Fibroblast of lung (primary cell): ENCODE results near the gene RASSF10. TPM values are rescaled to one million over a fixed set of nuclear protein-coding genes. Genes with fewer than 3 reads are reported as not detected.

Experiments used
- DNase-seq, 2 donors: peaks; one replicate each; pipeline versions ENCODE4 v3.0.0 to v3.0.0-alpha.2; 2010; ENCODE audit warnings: low read depth in 2 of 2
- H2AFZ ChIP-seq: 2 replicates; pipeline ENCODE4 v1.5.1; 2012; ENCODE audit warnings: low read length, control low read depth, inconsistent platforms
- H3K27ac ChIP-seq: 2 replicates; pipeline ENCODE4 v1.5.1; 2011; ENCODE audit warnings: low read length, control low read depth; ENCODE audit not compliant: insufficient read depth
- H3K27me3 ChIP-seq: 2 replicates; pipeline ENCODE4 v1.5.1; 2011; ENCODE audit warnings: mild to moderate bottlenecking, low read length; ENCODE audit not compliant: control insufficient read depth, insufficient read depth
- H3K36me3 ChIP-seq: 2 replicates; pipeline ENCODE4 v1.5.1; 2011; ENCODE audit warnings: low read length; ENCODE audit not compliant: control insufficient read depth, insufficient read depth
- H3K4me1 ChIP-seq: 2 replicates; pipeline ENCODE4 v1.5.1; 2011; ENCODE audit warnings: low read length; ENCODE audit not compliant: control insufficient read depth, insufficient read depth; ENCODE audit errors: extremely low read depth
- H3K4me2 ChIP-seq: 2 replicates; pipeline ENCODE4 v1.5.1; 2011; ENCODE audit warnings: low read length, control low read depth; ENCODE audit not compliant: insufficient read depth; ENCODE audit errors: extremely low read depth
- H3K4me3 ChIP-seq, 4 experiments: fragments of 200-600 bp in 1 of 4; sonication (generic) in 1 of 4; replicated peaks in 1 of 4; 2 replicates each; pipeline ENCODE4 v1.5.1; 2011 to 2016; ENCODE audit warnings: low read length in 4 of 4, low read depth in 3 of 4, mild to moderate bottlenecking in 3 of 4, control low read depth in 2 of 4, inconsistent platforms in 1 of 4, mixed read lengths in 1 of 4; ENCODE audit not compliant: insufficient read depth in 1 of 4; ENCODE audit errors: control extremely low read depth in 1 of 4
- H3K79me2 ChIP-seq: 2 replicates; pipeline ENCODE4 v1.5.1; 2012; ENCODE audit warnings: mild to moderate bottlenecking, low read length, inconsistent platforms; ENCODE audit not compliant: control insufficient read depth, insufficient read depth
- H3K9ac ChIP-seq: 2 replicates; pipeline ENCODE4 v1.5.1; 2011; ENCODE audit warnings: mild to moderate bottlenecking, low read length, control low read depth; ENCODE audit not compliant: insufficient read depth
- H3K9me3 ChIP-seq: 2 replicates; pipeline ENCODE4 v1.5.1; 2012; ENCODE audit warnings: low read depth, low read length; ENCODE audit not compliant: control insufficient read depth, insufficient read depth
- H4K20me1 ChIP-seq: 2 replicates; pipeline ENCODE4 v1.5.1; 2011; ENCODE audit warnings: low read length; ENCODE audit not compliant: control insufficient read depth, insufficient read depth; ENCODE audit errors: extremely low read depth
- EZH2 ChIP-seq: IDR thresholded peaks from 2 replicates; pipeline ENCODE4 v1.5.1; 2012; ENCODE audit warnings: low read length, control low read depth, mild to moderate bottlenecking; ENCODE audit errors: missing control alignments
- polyA plus RNA-seq, 2 donors: library from polyadenylated mRNA; depleted of rRNA in 1 of 2; stranded (reverse) in 1 of 2; unstranded in 1 of 2; fragments of >200 nt; gene quantifications; 2 replicates each; pipeline ENCODE4 v1.2.1, GENCODE V29; 2011 to 2012; ENCODE audit warnings: missing spikeins in 1 of 2
- total RNA-seq: library from RNA; depleted of rRNA; stranded (reverse); fragments of >200 nt; gene quantifications from 2 replicates; pipeline ENCODE4 v1.2.1, GENCODE V29; 2014
- TF ChIP-seq, protein P1 (sequence below), 2 donors: IDR thresholded peaks in 1 of 2; conservative IDR thresholded peaks in 1 of 2; 1 replicate in 1 of 2; 2 replicates in 1 of 2; pipeline ENCODE4 v1.5.1; 2011 to 2012; ENCODE audit warnings: low read length in 2 of 2, control low read depth in 1 of 2, inconsistent platforms in 1 of 2, low read depth in 1 of 2, mild to moderate bottlenecking in 1 of 2

RASSF10 gene
- total and polyA plus RNA-seq, 2 donors (not counting 1 experiment from before 2014, with no cell fraction given), result not detected

DNA sequence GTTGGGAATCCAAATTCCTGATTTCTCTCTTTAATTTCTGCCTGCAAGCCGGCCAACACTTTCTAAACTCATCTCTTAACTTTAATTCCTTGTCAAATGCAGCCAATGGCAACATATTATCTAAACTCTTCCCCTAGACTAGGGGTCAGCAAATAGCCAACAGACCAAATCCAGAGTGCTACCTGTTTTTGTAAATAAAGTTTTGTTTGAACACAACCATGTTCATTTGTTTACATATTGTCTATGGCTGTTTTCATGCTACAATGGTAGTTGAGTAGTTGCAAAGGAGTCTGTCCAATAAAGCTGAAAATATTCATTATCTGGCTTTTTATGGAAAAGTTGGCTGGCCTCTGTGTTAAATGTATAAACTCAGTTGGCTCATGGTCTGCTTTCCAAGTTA is 37.2 kb upstream of the RASSF10 start:
- no peaks in the 10 kb centered on the region for H3K36me3 ChIP-seq
- TF ChIP-seq, protein P1, sequence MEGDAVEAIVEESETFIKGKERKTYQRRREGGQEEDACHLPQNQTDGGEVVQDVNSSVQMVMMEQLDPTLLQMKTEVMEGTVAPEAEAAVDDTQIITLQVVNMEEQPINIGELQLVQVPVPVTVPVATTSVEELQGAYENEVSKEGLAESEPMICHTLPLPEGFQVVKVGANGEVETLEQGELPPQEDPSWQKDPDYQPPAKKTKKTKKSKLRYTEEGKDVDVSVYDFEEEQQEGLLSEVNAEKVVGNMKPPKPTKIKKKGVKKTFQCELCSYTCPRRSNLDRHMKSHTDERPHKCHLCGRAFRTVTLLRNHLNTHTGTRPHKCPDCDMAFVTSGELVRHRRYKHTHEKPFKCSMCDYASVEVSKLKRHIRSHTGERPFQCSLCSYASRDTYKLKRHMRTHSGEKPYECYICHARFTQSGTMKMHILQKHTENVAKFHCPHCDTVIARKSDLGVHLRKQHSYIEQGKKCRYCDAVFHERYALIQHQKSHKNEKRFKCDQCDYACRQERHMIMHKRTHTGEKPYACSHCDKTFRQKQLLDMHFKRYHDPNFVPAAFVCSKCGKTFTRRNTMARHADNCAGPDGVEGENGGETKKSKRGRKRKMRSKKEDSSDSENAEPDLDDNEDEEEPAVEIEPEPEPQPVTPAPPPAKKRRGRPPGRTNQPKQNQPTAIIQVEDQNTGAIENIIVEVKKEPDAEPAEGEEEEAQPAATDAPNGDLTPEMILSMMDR (conservative IDR thresholded peaks at IDR 0.05 in 1 of 2, IDR thresholded peaks at IDR 0.05 in 1 of 2; ENCODE audit: low read depth in 1 of 2, low read length in 2 of 2), result no peak
- TF ChIP-seq EZH2, result no peak
- no peaks in the 10 kb centered on the region for H4K20me1 ChIP-seq
- H3K79me2 ChIP-seq, result no peaks in the 10 kb centered on the region
- no peak overlapping the region for H3K9ac ChIP-seq
- DNase-seq, result no peak
- H2AFZ ChIP-seq, result no peak overlapping the region
- peaks cover 6% of the 10 kb centered on the region for H3K27me3 ChIP-seq
- no peaks in the 10 kb centered on the region for H3K9me3 ChIP-seq
- no peaks in the 10 kb centered on the region for H3K4me1 ChIP-seq
- H3K4me2 ChIP-seq, result no peak overlapping the region
- no peak overlapping the region for H3K4me3 ChIP-seq
- no peak overlapping the region for H3K27ac ChIP-seq

DNA sequence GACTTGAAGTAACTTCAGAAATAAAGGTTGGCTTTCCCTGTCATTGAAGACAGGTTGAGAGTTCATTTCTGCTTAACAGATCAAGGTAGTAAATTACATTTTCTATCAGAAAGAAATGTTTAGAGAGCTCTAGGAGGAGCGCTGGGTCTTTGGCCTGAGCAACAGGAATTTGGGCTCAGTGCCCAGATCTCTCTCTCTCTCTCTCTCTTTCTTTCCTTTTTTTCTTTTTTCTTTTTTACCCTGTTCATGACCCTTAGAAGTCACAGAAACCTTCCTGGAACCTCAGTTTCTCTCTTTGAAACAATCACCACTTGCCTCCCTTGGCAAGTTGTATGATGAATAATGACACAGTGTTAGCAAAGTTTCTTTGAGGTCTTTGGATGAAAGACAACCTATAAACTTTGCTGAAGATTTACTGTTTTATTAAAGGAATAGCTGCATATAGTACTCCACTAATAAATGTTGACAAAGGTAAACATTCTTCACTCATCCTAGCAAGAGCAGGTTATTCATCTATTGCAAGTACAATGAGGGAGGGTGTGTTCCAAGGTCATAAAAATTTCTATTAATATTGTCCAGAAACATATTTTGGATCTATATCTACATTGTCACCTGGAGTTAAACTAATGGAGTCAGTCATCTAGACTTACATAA is 35.5 kb upstream of the RASSF10 start:
- no peak for TF ChIP-seq EZH2
- TF ChIP-seq, protein P1 (conservative IDR thresholded peaks at IDR 0.05 in 1 of 2, IDR thresholded peaks at IDR 0.05 in 1 of 2; ENCODE audit: low read depth in 1 of 2, low read length in 2 of 2), result no peak
- H3K9ac ChIP-seq, result no peak overlapping the region
- peaks cover 5% of the 10 kb centered on the region for H3K27me3 ChIP-seq
- no peak overlapping the region for H3K4me2 ChIP-seq
- H3K79me2 ChIP-seq, result no peaks in the 10 kb centered on the region
- no peaks in the 10 kb centered on the region for H3K4me1 ChIP-seq
- no peak overlapping the region for H3K4me3 ChIP-seq
- no peaks in the 10 kb centered on the region for H3K9me3 ChIP-seq
- H3K27ac ChIP-seq, result no peak overlapping the region
- H4K20me1 ChIP-seq, result no peaks in the 10 kb centered on the region
- no peaks in the 10 kb centered on the region for H3K36me3 ChIP-seq
- no peak overlapping the region for H2AFZ ChIP-seq
- DNase-seq, result peak in 1 of 2 donors; percentile 27

DNA sequence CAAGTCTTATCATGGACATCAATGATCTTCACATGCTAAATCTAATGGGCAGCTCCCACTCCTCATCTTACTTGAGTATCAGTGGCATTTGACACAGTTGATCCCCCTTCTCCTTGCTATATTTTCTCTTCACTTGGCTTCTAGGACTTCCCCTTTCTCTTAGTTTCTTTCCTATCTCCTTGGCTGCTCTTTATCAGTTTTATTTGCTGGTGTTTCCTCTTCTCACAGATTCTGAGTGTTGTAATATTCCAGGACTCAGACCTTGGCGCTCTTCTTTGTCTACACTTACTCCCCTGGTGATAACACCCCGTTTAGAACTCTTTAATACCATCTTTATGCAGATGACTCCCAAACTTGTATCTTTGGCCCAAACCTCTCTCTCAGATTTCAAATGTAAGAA is 33.9 kb upstream of the RASSF10 start:
- no peak overlapping the region for H3K4me2 ChIP-seq
- DNase-seq, result no peak
- no peaks in the 10 kb centered on the region for H3K4me1 ChIP-seq
- H3K4me3 ChIP-seq, result no peak overlapping the region
- no peaks in the 10 kb centered on the region for H3K36me3 ChIP-seq
- no peaks in the 10 kb centered on the region for H3K9me3 ChIP-seq
- no peak overlapping the region for H3K27ac ChIP-seq
- no peaks in the 10 kb centered on the region for H4K20me1 ChIP-seq
- no peak overlapping the region for H2AFZ ChIP-seq
- peaks cover 9% of the 10 kb centered on the region for H3K27me3 ChIP-seq
- no peaks in the 10 kb centered on the region for H3K79me2 ChIP-seq
- TF ChIP-seq EZH2, result no peak
- TF ChIP-seq, protein P1 (conservative IDR thresholded peaks at IDR 0.05 in 1 of 2, IDR thresholded peaks at IDR 0.05 in 1 of 2; ENCODE audit: low read depth in 1 of 2, low read length in 2 of 2), result no peak
- no peak overlapping the region for H3K9ac ChIP-seq
